ENCODE measurements around the gene RAB24.

DNA sequence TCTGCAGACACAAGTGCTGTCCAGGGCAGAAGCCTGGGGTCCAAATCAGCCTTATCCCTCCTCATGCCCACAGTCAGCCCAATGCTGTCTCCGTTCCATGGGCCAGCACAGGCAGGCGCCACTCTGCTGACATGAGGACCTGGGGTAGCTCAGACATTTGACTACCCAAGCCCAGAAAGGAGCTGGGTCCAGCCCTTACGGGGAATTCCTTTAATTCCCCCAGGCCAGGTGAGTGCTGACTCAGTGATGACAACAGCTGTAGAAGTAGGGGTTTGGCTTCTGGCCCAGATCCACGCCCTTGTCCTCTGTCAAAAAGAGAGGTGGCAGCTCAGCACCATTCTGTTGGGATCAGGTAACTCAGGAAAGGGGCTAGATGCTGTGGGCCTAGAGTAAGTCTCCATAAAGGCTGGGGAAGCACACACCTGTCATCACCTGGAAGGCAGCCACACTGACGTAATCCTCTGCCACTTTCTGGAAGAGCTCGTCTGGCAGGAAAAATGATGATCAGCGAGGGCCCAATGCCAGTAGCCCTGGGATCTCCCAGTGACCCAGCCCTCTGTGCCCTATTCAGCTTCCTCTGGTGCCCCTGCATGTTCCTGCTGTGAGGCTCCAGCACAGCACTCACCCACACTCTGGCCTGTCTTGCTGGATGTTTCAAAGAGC, 1.9 kb downstream of the RAB24 start:
- TF ChIP-seq CTCF (IDR thresholded peaks at IDR 0.05) (no peak), POLR2A (IDR thresholded peaks at IDR 0.05) (peak; percentile 61)

All from right lobe of liver (tissue), 4 donors.